ENCODE measurements around the gene PTAFR.
"Not testable (repeated sequence)": the region's sequence is repeated elsewhere in the genome, so short reads cannot be mapped to it uniquely, and the experiment has no call there.

The PTAFR gene

DNA sequence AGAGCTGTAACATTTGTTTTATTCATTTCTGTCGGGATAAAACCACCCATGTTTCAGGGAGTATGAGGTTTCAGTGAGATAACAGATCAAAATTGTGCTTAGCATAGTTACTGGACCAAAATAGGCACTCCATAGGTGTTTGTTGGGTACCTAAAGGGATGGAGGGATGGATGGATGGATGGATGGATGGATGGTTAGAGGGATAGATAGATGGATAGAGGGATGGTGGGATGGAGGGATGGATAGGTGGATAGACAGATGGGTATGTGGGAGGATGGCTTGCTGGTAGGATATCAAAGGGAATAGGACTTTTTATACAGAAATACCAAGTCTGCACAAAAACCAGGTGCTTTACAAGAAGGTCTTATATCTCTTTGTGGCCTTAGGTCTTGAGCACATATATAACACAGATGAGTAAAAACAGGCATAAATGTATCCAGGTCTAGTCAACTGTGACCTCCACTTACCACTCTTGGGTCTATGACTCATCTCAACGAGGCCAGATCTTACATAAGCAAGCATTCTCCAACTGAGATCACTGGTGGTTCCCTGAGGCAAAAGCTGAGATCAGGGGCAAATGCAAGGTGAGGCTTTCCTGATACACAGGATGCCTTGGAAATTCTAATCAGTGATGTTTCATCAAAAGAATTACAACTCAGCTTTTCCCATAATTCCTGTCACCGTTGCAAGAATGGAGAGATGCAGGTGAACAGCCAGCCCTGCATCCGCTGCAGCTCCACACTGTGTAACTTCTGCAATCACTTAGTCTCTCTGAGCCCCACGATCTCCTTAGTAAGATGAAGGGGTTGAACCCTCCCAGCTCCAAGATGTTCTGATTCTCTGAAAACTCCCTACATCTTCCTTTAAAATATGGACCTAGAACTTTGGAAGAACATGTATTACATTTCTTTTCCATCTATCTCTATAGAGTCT lies 32.0 kb downstream of the PTAFR start:
- no peak for DNase-seq (ENCODE audit: low read depth)
- no peak overlapping the region for H3K4me3 ChIP-seq (ENCODE audit: low read depth, low read length)
- no peak for TF ChIP-seq CTCF (IDR thresholded peaks at IDR 0.05; ENCODE audit: control insufficient read depth, extremely low read depth, insufficient read depth)

DNA sequence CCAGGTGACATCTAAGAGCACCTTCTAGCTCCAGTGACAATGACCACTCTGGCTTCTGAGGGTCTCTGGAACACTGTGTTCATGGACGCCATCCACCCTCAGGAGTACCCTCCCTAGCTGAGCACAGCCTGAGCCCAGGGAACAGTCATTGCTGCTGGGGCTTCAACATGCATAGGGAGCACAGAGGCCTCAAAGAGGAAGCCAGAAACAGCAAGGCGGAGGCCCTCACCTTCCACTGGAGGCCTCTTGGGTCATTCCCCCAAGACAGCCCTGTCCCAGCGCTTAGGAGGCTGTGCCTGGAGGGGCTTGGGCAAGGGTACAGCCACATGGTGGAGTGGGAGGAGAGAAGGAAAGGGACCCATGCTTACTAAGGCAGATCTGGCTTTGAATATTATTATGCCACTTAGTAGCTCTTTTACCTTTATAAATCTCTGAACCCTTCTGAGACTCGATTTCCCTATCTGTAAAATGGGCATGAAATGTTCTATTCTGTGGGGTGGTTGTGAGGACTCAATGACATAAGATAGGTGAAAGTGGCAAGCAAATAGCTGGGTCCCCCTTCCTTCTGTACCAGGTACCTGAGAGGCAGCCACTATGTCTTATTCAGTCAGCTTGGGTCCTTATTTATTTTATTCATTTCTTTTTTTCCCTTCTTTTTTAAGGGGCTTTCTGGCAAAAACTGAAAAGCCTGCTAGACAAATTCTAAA lies 32.8 kb downstream of the PTAFR start:
- no peak for DNase-seq (ENCODE audit: low read depth)
- no peak overlapping the region for H3K4me3 ChIP-seq (ENCODE audit: low read depth, low read length)
- no peak for TF ChIP-seq CTCF (IDR thresholded peaks at IDR 0.05; ENCODE audit: control insufficient read depth, extremely low read depth, insufficient read depth)

- no peak for TF ChIP-seq CTCF (IDR thresholded peaks at IDR 0.05; ENCODE audit: control insufficient read depth, extremely low read depth, insufficient read depth)
- no peak overlapping the region for H3K4me3 ChIP-seq (ENCODE audit: low read depth, low read length)
- DNase-seq (ENCODE audit: low read depth): no peak
Measured at GRCh38 chr1:28141685-28142084, 34.8 kb downstream of the PTAFR start.

DNA sequence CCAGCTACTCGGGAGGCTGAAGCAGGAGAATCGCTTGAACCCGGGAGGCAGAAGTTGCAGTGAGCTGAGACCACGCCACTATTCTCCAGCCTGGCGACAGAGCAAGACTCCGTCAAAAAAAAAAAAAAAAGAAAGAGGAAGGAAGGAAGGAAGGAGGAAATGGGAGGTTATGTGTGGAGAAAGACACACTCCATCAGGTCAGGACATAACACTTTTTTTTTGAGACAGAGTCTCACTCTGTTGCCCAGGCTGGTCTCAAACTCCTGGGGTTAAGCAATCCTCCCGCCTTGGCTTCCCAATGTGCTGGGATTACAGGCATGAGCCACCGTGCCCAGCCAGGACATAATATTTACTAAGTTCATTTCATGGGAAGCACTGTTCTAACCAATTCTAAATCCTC lies 36.6 kb downstream of the PTAFR start:
- not testable (repeated sequence) for H3K4me3 ChIP-seq (ENCODE audit: low read depth, low read length); DNase-seq (ENCODE audit: low read depth)

- no peak for DNase-seq (ENCODE audit: low read depth)
- H3K4me3 ChIP-seq (ENCODE audit: low read depth, low read length): no peak overlapping the region
- TF ChIP-seq CTCF (IDR thresholded peaks at IDR 0.05; ENCODE audit: control insufficient read depth, extremely low read depth, insufficient read depth): no peak
Measured at GRCh38 chr1:28139025-28139712, 37.3 kb downstream of the PTAFR start.

GRCh38 chr1:28136922-28137613 lies 39.4 kb downstream of the PTAFR start:
- DNase-seq (ENCODE audit: low read depth): no peak
- no peak overlapping the region for H3K4me3 ChIP-seq (ENCODE audit: low read depth, low read length)
- no peak for TF ChIP-seq CTCF (IDR thresholded peaks at IDR 0.05; ENCODE audit: control insufficient read depth, extremely low read depth, insufficient read depth)
